Measurements from ENCODE around the gene EIF4E1B. TPM values are rescaled to one million over a fixed set of nuclear protein-coding genes. Genes with fewer than 3 reads are reported as not detected.

EIF4E1B gene
- total RNA-seq, 1 experiment from 2014 or later, result not detected

DNA sequence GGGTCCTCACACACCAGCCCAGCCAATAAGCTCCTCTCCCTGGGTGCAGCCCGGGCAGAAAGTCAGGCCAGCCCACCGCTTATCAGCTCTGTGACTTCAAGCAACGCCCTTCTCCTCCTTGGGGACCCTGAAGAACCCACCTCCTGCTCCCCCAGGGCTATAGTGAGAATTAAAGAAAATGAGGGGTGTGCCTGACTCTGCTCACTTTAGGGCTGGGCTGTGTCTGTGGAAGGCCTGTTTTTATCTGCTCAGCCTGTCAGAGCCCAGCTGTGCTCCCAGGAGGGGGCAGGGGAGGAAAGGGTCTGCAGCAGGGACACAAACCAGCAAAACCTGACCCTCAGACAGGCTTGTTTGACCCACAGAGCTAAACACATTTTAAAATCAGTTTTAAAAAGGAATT, 24.4 kb upstream of the EIF4E1B start:
- DNase-seq (ENCODE audit: low read depth), result no peak

- no peak for DNase-seq (ENCODE audit: low read depth)
These were observed 23.6 kb upstream of the EIF4E1B start for GRCh38 chr5:176606875-176607274.

- DNase-seq (ENCODE audit: low read depth), result no peak
These were observed 22.3 kb upstream of the EIF4E1B start for GRCh38 chr5:176608142-176608705.

DNA sequence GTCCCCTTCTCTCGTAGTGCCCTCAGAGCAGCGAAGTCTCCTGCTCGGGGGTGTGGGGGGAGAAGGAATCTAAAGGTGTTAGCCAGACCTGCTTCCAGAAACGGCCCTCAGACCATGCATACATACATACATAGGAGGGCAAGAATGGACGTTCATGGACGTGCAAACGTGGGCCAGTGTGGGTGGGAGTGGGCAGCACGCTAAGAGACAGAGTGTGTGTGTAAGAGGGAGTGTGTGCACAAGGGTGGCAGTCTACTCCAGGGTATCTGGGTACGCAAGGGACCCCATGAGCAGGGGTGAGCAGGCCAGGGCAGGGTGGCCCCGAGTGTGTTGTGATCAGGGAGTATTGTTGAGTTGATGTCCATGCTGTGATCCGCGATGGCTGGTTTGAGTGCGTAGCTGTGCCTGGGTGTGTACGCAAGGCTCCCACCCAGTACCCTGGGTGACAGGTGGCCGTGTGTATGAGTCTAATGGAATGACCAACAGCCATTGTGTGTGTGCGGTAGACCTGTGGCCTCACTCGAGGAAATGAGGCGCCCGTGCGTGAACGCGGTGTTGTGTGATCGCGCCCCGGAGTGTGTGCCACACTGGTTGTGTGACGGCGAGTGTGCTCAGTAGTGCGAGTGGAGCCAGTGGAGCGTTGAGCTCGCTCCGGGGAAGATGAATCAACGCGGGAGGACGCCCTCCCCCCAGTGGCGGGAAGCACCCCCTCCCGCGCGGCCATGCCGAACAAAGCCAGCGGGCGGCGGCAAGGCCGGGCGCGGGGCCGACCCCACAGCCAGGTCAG, 21.3 kb upstream of the EIF4E1B start:
- peak; percentile 23 for DNase-seq (ENCODE audit: low read depth)

DNA sequence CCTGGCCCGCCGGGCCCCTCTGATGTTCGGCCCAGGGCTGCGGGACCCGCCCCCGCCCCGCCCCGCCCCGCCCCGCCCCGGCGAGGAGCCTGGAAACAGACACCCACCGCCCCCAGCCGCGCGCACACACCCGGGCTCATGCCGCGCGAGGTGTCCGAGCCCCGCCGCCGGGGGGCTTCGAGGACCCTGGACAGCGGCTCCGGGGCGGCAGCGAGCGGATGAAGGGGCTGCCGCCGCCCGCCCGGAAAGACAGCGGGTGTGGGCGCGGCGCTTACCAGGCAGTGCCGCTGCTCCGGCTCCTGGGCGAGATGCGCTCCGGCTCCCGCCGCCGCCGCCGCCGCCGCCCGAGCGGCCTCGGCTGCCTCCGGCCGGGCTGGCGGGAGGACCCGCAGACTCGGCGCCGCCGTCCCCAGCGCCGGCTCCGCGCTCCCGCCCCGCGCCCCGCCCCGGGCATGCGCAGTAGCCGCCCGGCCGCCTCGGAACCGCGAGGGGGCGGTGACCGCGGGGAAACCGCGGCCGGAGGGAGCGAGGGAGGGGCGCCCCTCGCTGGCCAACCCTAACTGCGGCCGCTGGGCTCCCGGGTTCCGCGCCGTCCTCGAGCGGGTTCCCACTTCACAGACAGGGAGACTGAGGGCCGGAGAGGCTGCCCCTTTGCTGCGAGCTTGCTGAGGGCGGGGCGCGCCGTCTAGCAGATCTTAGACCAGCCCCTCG, 20.6 kb upstream of the EIF4E1B start, which contains the start of gene GPRIN1:
GPRIN1 (minus strand) TSS at position 433 of the 711 bp plus-strand sequence. CDS start 10,322 bp downstream, outside the sequence.
- DNase-seq (ENCODE audit: low read depth), result peak; percentile 49

GRCh38 chr5:176610435-176610773, 20.1 kb upstream of the EIF4E1B start:
- DNase-seq (ENCODE audit: low read depth), result no peak

DNA sequence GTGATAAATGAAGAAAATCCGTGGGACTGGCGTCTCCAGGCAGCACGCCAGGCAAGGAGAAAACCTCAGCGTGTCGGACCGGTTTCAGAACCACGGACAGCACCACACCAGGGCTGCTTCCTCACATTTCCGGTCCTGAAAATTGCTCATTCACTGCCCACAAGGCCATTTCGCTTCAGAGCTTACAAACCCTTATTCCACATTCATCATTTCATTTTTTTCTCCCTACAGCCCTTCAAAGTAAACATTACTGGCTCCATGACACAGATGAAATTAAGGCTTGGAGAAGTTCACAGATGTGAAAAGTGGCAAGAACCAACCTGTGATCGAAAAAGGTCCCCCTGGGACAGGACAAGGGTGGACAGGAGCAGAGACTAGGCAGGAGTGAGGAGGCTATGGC, 19.0 kb upstream of the EIF4E1B start:
- DNase-seq (ENCODE audit: low read depth), result peak; percentile 81

- DNase-seq (ENCODE audit: low read depth), result no peak
These were observed 18.5 kb upstream of the EIF4E1B start for GRCh38 chr5:176612008-176612407.

- DNase-seq (ENCODE audit: low read depth), result no peak
These were observed 17.6 kb upstream of the EIF4E1B start for GRCh38 chr5:176612855-176613254.

DNA sequence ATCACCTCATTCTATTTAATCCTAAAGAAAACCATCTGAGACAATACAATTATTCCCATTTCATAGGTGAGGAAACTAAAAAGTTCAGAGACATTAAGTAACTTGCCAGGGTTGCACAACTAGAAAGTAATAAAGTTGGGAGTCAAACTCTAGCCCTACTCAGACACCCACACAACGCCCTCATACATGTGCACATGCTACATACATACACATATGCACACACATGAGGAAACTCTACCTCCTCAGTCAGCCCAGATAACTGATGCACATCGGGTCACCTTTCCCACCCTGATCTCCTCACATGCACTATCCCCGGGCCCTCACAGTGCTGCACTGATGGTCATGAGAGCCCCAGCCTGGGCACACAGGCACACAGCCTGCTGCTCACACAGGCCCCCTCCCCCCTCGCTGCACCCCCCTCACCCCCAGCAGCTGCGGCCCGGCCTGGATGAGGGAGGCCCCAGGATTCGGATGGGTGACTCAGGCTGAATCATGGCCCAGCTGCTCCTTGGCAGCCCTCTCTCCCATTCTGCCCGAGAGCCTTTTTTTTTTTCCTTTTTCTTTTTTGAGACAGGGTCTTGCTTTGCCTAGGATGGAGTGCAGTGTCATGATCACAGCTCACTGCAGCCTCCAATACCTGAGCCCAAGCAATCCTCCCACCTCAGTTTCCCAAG, 15.5 kb upstream of the EIF4E1B start:
- peak; percentile 80 for DNase-seq (ENCODE audit: low read depth)

DNA sequence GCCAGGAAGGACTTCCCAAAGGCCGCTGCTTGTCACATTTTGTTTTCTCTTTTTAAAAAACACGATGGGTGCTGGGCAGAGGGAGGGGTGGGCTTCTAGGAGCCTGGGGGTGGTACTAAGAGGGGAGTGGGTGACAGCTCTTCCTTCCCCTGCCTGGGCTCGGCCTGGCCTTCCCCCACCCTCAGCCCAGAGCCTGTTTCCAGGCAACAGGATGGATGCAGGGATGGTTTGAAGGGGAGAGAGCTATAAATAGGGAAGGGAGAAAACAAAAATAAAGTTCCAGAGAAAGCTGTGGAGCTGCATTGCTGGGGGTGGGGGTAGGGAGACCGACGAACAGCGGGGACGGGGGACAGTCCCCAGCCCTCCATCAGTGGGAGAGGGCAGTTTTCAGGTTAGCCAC, 14.0 kb upstream of the EIF4E1B start:
- DNase-seq (ENCODE audit: low read depth), result no peak

GRCh38 chr5:176618783-176619182, 11.7 kb upstream of the EIF4E1B start:
- peak; percentile 60 for DNase-seq (ENCODE audit: low read depth)

- peak; percentile 82 for DNase-seq (ENCODE audit: low read depth)
These were observed 11.3 kb upstream of the EIF4E1B start for GRCh38 chr5:176619203-176619568.

DNA sequence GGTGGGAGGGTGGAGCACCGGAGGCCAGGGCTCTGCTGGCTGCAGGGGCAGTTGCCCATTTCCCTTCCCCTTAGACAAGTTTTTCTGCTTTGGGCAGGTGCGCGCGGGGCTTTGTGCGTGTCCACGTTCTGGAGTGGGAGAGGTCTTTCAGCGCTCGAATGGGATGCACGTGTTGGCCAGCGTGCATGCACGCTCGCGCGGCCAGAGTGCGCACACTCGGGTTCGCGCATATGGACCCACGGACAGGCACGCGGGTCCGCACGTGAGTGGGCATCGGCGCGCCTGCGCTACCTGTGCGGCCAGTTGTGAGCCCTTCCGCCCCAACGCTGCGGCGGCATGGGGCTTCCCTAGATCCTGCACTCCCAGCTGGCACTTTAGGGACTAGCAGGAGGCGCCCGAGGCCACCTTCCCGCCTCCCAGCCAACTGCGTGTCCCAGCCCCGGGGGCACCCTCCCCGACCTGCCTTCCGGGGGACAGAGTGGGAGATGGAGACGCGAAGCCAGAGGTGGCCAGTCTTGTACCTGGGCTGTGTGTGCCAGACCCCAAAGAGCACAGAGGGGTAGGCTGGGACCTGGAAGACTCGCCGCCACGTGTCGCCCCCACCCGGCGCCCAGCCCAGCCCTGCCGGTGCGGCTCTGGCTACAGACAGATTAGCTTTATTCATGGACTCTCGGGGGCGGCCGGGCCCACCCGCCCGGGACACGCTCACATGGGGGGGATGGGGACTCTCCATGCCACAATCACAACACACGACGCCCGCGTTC, 10.7 kb upstream of the EIF4E1B start:
- no peak for DNase-seq (ENCODE audit: low read depth)

DNA sequence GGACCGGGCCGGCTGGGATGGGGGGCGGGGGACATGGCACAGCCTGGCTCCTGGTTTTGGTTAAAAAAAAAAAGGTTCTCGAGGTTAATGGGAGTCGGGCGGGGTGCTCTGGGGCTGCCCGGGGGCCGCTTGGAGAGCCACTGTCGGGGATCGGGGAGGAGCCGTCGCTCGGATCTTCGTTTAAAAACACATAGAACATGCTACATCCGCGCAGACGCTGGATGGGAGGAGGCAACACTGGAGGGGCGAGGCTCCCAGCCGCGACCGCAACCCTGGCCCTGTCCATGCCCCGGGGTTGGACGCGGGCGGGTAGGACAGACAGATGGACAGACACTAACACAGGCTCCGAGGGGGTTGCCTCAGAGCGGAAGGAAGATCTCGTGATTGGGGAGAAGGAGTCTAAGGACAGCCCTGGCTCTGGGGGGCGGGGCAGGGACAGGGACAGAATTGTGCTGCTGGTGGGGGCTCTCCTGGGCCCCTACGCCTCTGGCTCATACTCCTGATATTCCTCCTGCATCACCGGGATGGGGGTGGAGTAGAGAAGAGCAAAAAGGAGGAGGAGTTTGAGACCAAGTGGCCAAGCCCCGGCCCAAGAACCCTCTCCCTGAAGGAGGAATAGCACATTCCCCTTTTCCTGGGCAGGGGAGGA, 10.0 kb upstream of the EIF4E1B start:
- DNase-seq (ENCODE audit: low read depth), result peak; percentile 83

GRCh38 chr5:176621661-176622079, 8.8 kb upstream of the EIF4E1B start:
- peak; percentile 63 for DNase-seq (ENCODE audit: low read depth)

DNA sequence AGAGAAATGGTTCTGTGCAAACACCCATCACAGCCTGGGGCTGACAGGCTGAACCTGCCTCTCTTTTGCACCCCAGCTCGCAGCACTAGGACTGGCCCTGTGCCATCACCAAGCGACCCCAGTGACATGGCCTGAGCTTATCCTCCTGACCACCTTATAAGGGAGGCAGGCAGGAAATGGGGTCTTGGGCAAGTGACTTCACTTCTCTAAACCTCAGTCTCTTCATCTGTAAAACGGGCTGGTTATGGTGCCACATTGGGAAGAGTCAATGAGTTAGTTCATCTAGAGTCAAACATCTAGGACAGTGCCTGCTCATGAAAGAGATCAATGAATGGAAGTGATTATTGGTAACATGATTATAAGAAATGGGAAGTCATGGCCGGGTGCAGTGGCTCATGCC, 6.3 kb upstream of the EIF4E1B start:
- no peak for DNase-seq (ENCODE audit: low read depth)

- DNase-seq (ENCODE audit: low read depth), result peak; percentile 41
These were observed 5.5 kb upstream of the EIF4E1B start for GRCh38 chr5:176624938-176625337.

DNA sequence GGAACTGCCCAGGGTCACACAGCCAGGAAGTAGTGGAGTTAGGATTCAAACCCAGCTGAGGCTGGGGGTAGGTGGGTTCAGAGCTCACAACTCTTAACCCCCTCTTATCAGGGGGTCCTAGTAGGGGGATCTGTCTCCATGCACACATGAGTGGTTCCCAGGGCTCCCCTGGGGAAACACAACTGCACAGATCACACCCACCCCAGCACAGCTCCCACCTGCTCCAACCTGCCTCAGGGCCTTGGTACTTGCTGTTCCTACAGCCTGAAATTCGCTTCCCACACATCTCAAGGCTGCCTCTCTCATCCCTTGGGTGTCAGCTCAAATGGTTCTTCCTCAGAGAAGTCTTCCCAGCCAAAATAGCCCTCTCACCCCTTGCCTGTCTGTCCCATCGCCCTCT, 5.0 kb upstream of the EIF4E1B start:
- no peak for DNase-seq (ENCODE audit: low read depth)

- no peak for DNase-seq (ENCODE audit: low read depth)
These were observed 4.3 kb upstream of the EIF4E1B start for GRCh38 chr5:176625966-176626875.

Data from RPMI7951 (cell line).